ENCODE measurements around the gene PTTG2. TPM values are rescaled to one million over a fixed set of nuclear protein-coding genes. Genes with fewer than 3 reads are reported as not detected.
A peak's percentile ranks its signal among the peaks of the same experiment; 100 is the strongest.

Gene PTTG2
- total and polyA plus RNA-seq, 12 donors = 0.55 to 1.6 (median 0.87) TPM; not detected in 2

- H3K27me3 ChIP-seq = no peaks in the 10 kb centered on the region
- DNase-seq = no peak
- peaks cover 0 to 14% (median 0%) of the 10 kb centered on the region in 9 donors for H3K4me1 ChIP-seq
- ATAC-seq = no peak
- no peak for TF ChIP-seq CTCF (IDR thresholded peaks at IDR 0.05)
- intact Hi-C loops (cut with DNase I) = no loop called here
- H3K27ac ChIP-seq = no peak overlapping the region
- WGBS, 2 donors = 68 to 83% methylated on average over 4 of the region's 4 CpGs
- H3K4me3 ChIP-seq = no peak overlapping the region
- H3K36me3 ChIP-seq = peaks cover 0 to 11% (median 0%) of the 10 kb centered on the region in 9 donors
- H3K9me3 ChIP-seq = no peaks in the 10 kb centered on the region
Measured at GRCh38 chr4:37956941-37957340, 3.3 kb upstream of the PTTG2 start.

GRCh38 chr4:37958932-37959331, 1.3 kb upstream of the PTTG2 start:
- 81 to 92% methylated on average over 6 of the region's 6 CpGs for WGBS, 2 donors
- no peaks in the 10 kb centered on the region for H3K36me3 ChIP-seq
- H3K4me1 ChIP-seq = peaks cover 0 to 14% (median 0%) of the 10 kb centered on the region in 9 donors
- H3K9me3 ChIP-seq = no peaks in the 10 kb centered on the region
- ATAC-seq = no peak
- no peaks in the 10 kb centered on the region for H3K27me3 ChIP-seq
- H3K27ac ChIP-seq = no peak overlapping the region
- intact Hi-C loops (cut with DNase I) = no loop called here
- TF ChIP-seq CTCF (IDR thresholded peaks at IDR 0.05) = no peak
- no peak overlapping the region for H3K4me3 ChIP-seq
- no peak for DNase-seq

- peaks cover 0 to 18% (median 0%) of the 10 kb centered on the region in 9 donors for H3K4me1 ChIP-seq
- TF ChIP-seq CTCF (IDR thresholded peaks at IDR 0.05) = no peak
- H3K4me3 ChIP-seq = no peak overlapping the region
- H3K36me3 ChIP-seq = no peaks in the 10 kb centered on the region
- no peaks in the 10 kb centered on the region for H3K27me3 ChIP-seq
- no peaks in the 10 kb centered on the region for H3K9me3 ChIP-seq
- no peak overlapping the region for H3K27ac ChIP-seq
- intact Hi-C loops (cut with DNase I) = no loop called here
- ATAC-seq (peak in 1 of 8 donors; percentile 21), DNase-seq (no peak)
- WGBS, 2 donors = 71 to 73% methylated on average over 5 of the region's 5 CpGs
Measured at GRCh38 chr4:37960679-37961450, 667 bp downstream of the PTTG2 start.

GRCh38 chr4:37964734-37965457, 4.7 kb downstream of the PTTG2 start:
- H3K27ac ChIP-seq = no peak overlapping the region
- DNase-seq = no peak
- intact Hi-C loops (cut with DNase I) = loop anchor here in 3 of 10 donors (5.0 kb wide), 2 partner anchors 58 to 73 kb away; partner anchors contain the start of gene TBC1D1 (in 2 of the 3)
- ATAC-seq = peak in 1 of 8 donors; percentile 20
- H3K36me3 ChIP-seq = no peaks in the 10 kb centered on the region
- H3K9me3 ChIP-seq = no peaks in the 10 kb centered on the region
- no peak overlapping the region for H3K4me3 ChIP-seq
- H3K4me1 ChIP-seq = peaks cover 0 to 36% (median 10%) of the 10 kb centered on the region in 9 donors
- H3K27me3 ChIP-seq = no peaks in the 10 kb centered on the region
- WGBS, 2 donors = 74 to 78% methylated on average over 4 of the region's 4 CpGs
- TF ChIP-seq CTCF (IDR thresholded peaks at IDR 0.05) = no peak

Data from heart right ventricle (tissue), 16 donors.